NCI-H1417 (cell line): Measurements from ENCODE around the gene UCP1.

Experiments used
- DNase-seq, 3 experiments: peaks; one replicate each; lab custom pipeline; 2025; lab: John Stamatoyannopoulos, UW

UCP1 gene, protein sequence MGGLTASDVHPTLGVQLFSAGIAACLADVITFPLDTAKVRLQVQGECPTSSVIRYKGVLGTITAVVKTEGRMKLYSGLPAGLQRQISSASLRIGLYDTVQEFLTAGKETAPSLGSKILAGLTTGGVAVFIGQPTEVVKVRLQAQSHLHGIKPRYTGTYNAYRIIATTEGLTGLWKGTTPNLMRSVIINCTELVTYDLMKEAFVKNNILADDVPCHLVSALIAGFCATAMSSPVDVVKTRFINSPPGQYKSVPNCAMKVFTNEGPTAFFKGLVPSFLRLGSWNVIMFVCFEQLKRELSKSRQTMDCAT

DNA sequence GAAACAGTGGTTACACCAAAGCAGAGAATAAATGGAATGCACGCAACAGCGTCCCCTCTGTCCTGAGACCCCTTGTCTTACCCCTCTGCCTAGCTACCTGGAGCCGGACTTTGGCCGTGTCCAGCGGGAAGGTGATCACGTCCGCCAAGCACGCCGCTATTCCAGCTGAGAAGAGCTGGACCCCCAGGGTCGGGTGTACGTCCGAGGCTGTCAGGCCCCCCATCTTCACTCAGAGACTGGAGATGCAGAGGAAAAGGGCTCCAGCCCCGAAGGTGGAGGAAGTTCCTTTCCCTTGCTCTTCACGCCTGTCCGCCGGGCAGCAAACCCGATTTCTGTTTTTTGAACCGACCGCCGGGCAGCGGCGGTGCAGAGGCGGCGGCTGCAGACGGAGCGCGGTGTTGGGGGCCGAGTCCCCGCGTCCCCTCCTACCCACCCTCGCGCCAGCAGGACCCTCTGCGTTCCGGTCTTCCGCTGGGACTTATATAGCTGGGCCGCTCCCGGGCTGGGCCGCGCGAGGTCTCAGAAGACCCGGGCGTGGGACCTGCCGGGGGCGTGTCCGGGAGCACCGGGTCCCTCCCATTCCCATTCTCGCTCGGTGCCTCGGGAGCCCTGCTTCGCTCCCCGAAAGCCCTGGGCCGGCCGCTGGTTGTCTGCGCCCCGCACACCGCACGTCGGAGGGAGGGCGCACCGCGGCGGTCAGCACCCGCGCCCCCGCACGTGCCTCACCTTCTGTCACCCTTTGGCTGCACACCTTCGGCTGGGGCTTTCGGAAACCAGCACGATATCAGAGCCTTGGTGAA lies at the start of gene UCP1:
UCP1 (minus strand) TSS at position 455 of the 800 bp plus-strand sequence; CDS start at position 223, 232 bp downstream.
- peak in 2 of 3 experiments; percentile 21 to 28 for DNase-seq

DNA sequence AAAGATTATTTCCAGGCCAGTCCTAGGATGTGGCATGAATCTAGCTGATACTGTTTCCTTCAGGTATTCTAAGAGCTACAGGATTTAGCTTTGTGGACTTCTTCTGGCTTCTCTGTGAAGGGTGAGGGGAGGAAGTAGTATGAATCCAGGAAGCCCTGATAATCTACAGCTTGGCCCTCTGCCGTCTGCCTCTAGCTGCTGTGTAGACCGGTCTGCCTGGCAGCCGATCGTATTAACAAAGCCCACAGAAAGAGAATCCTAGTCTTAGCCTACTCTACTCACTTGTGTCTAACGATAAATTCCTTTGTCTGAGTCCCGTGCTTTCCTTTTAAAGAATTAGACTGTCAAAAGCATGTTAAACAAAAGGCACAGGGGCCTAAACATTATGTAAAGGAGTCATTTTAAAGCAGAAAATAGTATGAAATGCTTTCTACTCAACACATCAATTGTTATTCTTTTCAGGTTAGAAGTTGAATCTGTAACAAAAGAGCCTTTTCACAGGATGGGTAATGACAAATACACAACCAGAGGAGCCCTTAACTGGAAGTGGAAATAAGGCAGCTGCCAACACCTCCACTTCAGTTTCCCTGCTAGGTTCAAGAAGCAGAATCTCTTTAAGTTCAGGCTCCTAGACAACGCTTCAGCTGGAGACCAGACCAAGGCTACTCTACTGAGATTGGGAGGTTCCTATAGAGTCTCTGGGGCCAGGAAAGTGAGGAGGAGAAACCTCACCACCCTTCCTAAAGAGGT lies 48.9 kb upstream of the UCP1 start:
- peak in 1 of 3 experiments; percentile 6 for DNase-seq

DNA sequence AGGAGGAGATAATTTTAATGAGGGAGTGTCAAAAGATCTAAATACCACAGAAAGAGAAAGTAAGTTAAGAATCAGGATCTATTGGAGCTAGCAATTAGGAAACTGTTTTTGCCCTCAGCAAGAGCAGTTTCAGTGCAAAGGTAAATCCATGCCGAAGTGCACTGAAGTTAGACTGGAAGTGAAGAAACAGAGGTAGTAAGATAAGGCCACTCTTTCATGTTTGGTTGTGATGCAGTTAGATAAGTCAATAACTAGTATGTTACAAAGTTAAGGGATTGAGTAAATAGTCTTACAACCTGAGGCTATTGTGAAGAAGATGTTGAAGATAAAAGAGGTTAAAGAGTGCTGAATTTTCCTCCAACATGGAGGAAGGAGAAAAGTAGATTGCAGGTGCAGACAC lies 46.7 kb upstream of the UCP1 start:
- DNase-seq: no peak

DNA sequence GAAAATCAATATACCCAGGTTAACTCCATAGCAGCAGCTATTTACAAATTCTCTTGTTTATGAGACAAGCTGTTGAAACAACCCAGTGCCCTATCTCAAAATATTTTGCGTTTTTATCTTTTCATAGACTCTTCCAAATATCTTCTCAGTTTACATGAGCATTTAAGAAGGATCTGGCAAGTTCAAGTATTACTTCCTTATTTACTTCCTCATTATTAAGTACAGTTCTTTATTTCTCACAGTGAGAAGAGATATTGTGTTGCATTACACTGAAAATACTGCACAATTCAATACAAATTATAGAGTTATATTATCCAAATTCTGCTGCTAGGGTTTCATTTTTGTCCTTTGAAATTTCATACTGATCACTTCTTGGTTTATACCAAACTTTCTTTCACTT lies 43.6 kb upstream of the UCP1 start:
- no peak for DNase-seq

DNA sequence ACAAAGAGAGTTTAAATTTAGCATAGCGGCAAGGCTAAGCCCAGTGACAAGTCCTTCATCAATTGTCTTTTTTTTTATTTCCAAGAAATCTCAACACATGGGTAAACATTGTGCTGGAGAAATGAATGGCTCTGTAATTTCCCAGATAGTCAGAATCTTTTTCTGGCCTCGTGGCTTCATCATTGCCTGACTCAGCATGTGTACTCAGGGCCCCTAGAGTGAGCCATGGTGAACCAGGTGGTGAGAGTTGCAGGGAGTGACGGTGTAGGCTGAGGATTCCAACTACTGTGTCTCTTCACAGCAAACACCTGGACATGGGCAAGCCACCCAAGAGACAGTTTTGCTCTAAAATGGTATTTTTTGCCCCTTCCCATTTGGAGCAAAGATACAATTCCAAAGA lies 43.1 kb upstream of the UCP1 start:
- peak in 1 of 3 experiments; percentile 14 for DNase-seq

DNA sequence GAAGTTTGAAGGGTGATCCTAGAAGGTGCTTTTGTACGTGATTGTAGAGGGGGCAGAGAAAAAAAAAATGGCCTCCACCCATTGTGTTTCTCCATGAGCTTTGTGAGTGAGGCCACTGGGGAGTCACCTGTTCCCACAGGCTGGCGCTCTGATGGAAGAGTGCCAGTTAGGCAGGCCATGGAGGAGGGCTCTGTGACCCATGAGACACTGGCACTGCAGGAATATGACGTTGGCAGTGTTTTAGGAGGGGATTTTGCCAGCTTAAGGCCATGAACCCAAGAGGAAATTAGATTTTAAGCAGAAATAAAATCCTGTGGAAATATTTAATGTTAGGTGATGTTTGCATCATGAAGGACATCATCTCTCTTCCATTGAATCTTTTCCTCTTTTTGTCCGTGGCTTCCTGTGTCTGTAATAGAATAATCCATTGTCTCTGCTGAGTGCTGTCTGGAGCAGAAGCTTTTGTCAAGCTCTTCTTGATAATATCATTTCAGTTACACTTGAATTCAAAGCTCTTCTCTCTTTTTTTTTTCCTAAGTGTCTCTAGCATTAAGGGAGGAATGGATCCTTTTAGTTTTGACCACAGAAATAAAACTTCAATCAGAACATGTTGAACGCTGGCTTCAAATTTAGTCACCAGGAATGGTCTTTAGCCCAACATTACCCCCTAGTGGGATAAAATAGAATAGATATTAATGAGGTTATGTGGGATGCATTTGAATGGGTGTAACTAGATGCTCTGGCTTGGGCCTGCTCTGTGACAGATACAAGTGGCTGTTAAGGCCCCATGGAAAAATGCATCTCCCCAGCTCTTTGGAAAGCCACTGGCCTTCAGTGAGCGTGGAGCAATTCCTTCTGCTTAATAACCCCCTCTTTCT lies 41.0 kb upstream of the UCP1 start:
- DNase-seq: peak; percentile 60 to 85 (median 84)

DNA sequence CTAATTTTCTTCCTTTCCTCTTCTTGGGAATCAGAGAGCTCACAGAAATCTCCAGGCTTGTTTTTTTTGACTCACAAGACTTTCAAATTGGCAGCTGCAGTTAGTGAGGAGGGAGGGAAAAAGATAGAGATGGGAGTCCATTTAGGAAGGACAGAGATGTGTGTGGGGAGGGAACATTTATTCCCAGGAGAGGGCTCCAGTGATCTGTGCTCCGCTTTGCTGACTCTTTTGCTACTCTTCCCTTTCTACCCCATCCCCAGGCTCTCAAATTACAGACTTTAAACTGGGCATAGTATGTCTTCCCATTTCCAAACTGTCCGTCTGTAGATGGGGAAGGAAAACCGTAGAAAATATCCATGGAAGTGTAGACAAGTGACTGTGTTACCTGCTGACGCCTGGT lies 39.1 kb upstream of the UCP1 start:
- peak in 1 of 3 experiments; percentile 28 for DNase-seq

DNA sequence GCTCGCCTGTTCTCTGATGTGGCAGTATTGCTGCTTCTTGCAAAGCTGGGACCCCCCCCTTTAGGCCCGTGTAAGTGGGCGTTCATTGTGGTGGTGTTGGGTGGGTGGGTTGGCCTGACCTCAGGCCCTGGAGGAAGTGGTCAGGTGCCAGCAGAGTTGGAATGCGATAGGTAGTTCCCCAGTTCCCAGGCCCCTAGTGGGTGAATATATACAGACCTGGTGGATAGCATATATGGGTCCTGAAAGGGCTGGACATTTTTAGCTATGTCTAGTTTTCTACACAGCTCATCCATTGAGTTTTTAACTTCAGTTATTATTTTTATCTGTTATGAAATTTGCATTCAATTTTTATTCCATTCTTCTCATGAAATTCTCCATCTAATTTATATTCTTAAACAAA lies 35.8 kb upstream of the UCP1 start:
- no peak for DNase-seq

DNA sequence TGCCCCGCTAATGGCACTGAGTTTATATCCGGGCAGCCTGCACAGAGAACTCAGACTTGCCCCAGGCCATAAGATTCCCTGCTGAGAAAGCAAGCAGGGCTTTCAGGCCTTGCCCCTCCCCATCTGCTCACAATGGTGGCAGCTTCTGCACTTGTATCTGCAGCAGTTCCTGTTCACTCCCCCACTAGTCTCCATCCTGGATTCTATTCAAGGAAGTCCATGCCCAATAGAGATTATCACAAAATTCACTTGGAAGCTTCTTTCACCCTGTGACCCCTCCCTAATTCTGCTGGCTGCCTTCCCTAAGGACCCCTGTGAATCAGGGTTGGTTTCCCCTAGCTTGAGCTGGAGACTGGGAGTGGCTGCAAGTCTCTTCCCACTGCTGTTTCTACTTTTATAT lies 34.5 kb upstream of the UCP1 start:
- DNase-seq: peak in 2 of 3 experiments; percentile 49 to 73

DNA sequence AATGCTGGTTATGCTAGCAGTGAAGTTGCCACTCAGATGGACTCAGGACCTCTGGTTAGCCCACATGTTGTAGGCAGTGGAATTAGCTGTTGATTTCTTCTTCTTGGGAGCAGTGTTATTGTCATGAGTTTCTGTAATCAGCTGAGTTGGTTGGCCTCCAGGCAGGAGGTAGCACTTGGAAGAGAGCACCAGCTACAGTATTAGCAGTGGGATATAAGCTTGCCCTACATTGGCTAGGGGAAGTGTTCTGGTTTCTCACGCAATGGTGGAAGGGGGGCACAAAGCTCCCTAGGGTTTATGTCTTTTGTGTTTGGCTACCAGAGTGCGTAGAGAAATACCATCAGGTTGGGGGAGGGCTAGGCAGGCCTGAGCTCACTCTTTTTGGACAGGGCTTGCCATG lies 34.0 kb upstream of the UCP1 start:
- no peak for DNase-seq

DNA sequence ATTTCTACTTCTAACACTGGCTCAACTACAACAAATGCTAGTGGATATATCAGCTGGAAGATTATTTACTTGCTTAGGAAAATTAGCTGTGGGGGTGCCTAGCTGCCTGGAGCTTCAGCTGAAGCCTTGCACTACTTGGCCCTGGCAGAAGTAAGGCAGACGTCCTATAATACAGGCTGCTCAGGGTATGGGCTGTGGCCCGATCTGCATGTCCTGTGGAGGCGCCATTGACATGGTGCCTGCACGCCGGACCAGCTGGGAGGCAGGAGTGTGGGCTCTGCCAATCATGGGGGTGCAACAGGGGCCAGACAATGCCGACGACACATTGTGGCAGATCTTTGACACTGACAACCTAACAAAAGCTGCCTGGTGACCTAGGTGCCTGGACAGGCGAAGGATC lies 31.6 kb upstream of the UCP1 start:
- no peak for DNase-seq

DNA sequence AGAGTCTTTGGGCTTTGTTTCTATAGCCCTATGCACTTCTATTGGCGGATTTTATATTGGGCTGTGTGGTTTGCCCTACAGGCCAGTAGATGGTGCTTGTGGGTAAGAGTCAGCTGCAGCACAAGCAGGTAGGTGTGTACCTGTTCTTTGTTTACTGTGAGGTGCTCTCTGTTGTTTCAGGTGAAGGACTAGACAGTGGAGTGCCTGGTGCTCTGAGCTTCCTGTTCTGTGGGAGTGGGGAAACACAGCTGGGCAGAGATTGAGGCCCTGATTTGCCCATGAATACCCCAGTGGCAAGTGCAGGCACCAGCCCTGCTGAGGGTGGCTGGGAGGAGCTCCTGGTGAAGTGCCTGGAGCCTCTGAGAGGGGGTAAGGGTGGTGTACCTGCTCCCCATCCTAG lies 26.3 kb upstream of the UCP1 start:
- peak; percentile 42 to 64 (median 42) for DNase-seq

DNA sequence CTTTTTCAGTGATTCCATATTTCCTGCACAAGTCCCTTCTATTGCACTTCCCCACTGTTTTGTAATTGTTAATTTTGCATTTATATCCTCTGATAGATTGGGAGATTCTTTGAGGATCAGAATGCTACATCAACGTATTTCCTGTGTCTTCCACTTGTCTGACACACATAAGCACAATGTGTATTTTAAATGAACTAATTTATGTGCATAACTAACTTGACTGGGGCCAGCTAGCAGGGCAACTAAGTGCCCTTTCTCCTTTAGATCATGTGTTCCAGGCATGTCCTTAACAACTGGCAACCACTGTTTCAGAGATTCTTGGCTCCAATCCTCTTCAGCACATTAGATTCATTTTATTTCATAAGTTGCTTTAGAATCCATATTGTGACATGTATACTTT lies 15.7 kb upstream of the UCP1 start:
- no peak for DNase-seq

DNA sequence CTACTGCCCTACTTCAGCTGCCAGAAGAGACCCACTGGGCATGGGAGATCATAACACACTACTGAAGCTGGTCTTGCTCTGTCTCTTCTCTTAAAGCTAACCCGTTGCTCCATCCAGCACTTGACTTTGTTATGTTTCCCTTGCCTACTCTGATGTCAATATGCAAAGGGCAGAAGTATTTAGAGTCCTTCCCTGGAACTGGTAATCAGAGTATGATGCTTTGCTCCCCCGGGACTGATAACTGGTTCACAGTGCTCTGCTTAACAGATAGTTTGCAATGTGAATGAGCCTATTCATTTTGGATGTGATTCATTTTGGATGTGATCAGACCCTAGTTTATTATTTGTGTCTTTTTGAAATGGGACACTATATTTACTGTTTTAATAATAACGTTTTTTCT lies 12.3 kb upstream of the UCP1 start:
- no peak for DNase-seq

DNA sequence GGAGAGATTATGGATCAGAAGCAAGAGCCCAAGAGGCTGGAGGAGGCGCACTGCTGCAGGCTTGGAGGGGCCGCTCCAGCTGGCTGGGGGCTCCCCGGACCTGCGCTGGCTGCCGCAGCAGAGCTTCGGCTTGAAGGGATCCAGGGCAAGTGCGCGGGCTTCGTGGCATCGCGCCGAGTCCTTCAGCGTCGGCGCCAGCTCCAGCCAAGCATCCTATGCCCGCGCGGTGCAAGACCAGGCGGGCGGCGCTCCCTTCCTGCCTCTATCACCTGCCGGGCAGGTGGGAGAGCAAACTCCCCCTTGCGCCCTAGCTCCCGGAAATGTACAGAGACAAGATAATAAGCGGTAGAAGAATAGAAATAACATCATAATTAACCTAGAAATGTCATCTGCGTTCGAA lies 10.5 kb upstream of the UCP1 start:
- DNase-seq: peak in 2 of 3 experiments; percentile 53 to 65

DNA sequence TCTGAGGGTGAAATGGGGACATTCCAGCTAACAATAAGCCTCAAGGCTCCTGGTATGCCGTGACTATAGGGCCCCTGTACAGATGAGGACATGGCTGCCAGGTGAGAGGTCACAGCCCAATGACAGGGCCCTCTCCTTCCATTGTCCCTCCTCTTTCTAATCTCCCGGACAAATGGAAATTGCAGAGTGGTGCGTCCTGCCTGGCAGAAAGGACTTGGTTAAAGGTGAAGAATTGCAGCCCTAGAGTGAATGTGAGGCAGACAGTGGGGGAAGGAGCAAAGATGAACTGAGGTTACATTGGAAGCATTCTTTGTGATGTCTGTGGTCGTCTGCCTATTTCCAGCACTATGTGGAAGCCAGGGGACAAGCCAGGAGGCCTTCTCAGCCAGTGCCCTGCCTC lies 6.7 kb upstream of the UCP1 start:
- no peak for DNase-seq

DNA sequence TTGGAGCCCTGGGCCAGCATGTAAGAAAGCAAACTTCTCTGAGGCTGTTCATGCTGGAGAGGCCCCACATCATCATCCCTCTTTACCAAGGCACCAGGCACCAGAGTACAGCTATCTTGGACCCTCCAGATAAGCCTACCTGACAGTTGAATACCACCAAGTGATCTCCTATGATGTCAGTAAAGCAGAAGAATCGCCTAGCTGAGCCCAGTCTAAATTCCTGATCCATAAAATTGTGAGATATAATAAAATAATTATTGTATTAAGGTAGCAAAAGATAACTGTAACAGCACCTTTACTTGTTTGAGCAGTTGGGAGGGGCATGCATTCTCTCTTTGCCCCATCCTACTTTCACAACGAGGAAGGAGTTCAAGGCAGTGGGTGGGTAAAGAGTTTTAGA lies 2.9 kb upstream of the UCP1 start:
- DNase-seq: no peak

DNA sequence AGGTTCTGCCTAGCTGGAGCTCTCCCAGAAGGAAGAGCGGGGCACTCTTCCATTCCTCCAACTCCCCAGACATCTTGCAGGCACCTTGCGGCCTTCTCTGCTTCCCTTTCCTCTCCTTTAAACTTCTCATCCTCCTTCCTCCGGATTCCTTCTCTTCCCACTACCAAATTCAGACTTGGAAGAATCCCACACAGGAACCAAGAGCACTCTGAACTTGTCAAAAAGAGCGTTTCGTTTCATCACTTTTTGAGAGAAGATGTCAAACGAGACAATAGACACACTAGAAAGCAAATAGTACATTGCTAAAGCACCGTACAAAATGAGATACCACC lies 512 bp upstream of the UCP1 start:
- peak in 1 of 3 experiments; percentile 21 for DNase-seq

DNA sequence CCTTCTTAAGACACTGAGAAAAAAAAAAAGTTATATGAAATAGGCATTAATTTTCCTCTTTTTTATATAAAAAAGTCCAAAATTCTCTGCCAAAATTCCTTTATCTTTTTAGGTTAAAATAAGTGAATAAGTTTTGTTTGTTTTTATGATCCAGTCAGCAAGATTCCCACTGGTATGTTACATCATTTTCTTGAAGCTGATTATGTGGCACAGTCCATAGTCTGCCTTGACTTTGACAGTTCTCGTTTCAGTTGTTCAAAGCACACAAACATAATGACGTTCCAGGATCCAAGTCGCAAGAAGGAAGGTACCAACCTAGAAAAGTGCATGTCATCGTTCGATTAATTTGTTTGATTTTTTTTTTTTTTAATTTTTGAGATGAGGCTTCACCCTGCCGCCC lies 9.1 kb downstream of the UCP1 start:
- no peak for DNase-seq

DNA sequence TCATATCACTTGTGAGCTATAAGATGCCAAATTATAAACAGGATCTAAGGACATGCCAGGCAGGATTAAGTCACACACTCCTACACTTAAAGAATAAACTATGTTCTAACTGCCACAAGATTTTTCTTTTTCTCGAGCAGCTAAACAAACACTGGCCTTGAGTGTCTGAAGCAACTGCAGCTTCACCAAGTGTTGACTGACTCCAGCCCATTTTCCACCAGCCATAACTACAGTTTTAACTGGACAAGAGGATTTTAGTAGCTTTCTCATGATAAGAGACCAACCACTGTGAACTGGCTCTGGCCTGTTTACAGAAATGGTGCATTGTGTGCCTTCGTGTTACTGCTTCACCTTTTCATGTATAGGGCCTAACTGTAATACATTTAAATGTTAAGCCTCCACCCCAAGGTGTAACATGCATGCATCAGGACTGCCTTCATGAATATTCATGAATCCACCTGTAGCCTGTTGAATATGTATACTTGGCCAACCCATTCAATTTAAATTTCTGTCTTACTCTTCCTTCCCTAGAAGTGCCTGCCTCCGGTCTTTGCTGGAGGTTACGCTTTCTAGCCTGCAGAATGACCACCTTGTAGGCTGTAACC lies 10.8 kb downstream of the UCP1 start:
- no peak for DNase-seq

DNA sequence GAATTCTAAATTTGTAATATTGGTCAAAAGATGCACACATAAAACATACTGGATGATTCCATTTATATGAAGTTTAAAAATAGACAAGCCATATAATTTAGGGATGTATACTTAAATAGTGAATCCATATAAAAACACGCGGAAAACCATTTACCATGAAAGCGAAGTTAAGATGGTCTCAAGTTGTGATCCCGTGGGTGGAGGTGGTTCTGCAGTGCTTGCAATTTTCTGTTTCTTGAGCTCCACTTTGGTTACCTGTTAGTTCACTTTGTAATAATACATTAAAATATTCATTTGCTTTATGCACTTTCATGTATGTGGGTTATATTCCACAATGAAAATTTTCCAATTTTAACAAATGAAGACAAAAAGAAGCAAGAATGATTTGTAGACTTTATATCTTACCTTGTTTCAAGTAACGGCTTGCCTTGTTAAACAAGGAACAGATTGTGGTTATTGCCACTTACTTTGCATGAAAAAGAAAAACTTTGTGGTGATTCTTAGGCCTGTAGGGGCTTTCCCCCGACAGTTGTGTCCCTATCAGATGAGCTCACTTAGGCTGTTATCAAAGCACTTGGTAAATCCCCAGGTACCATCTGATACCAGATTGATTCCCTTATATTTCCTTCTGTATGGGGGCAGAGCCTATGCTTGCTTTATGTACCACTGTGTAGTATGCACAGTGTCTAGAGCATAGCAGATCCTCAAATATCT lies 12.2 kb downstream of the UCP1 start:
- no peak for DNase-seq
